K562 (cell line): ENCODE results near the gene LMAN2. TPM values are rescaled to one million over a fixed set of nuclear protein-coding genes. Genes with fewer than 3 reads are reported as not detected.
A peak's percentile ranks its signal among the peaks of the same experiment; 100 is the strongest.

Source experiments
- CBFA2T2 ChIP-seq: fragments of 450-650 bp; conservative IDR thresholded peaks from 2 replicates; pipeline ENCODE4 v1.6.1; 2017; ENCODE audit warnings: mild to moderate bottlenecking
- POLR2AphosphoS5 ChIP-seq: IDR thresholded peaks from 2 replicates; pipeline ENCODE4 v1.6.1; 2011; ENCODE audit warnings: mild to moderate bottlenecking, low read depth, low read length, moderate library complexity; ENCODE audit not compliant: control insufficient read depth, insufficient read depth
- PYGO2 ChIP-seq: fragments of 450-650 bp; IDR thresholded peaks from 2 replicates; pipeline ENCODE4 v1.6.1; 2016; ENCODE audit warnings: mild to moderate bottlenecking, missing genetic modification characterization, moderate library complexity, missing compliant biosample characterization
- polyA plus RNA-seq, 8 experiments: library from polyadenylated mRNA; depleted of rRNA in 4 of 8; stranded (reverse) in 5 of 8; unstranded in 3 of 8; fragments of >200 nt; fragmentation: Nextera tagmentation in 2 of 8; fragmentation: Illumina TruSeq in 1 of 8; extraction: Ambion mirVana in 2 of 8; extraction: Trizol in 1 of 8; gene quantifications; 2 replicates each; pipeline versions ENCODE4 v1.2.1 to v1.2.3, GENCODE V29; 2011 to 2014; ENCODE audit warnings: inconsistent platforms in 1 of 8, missing spikeins in 1 of 8
- total RNA-seq, 7 experiments: library from RNA; depleted of rRNA in 6 of 7; stranded (reverse); fragments of >200 nt in 6 of 7; fragmentation: Illumina TruSeq in 2 of 7; extraction: Trizol in 2 of 7; gene quantifications; 2 replicates each; pipeline versions ENCODE4 v1.2.1 to v1.2.3, GENCODE V29; 2011 to 2021; ENCODE audit warnings: low replicate concordance in 1 of 7
- TF ChIP-seq, protein P1 (sequence below): sonication (generic); formaldehyde crosslinking; IDR thresholded peaks from 2 replicates; pipeline ENCODE4 v1.8.0; 2023; ENCODE audit warnings: mild to moderate bottlenecking, missing genetic modification reagents
- TF ChIP-seq, protein P2 (sequence below), 2 experiments: fragments of 450-650 bp; IDR thresholded peaks; 2 replicates each; pipeline ENCODE4 v1.6.1; 2016; ENCODE audit warnings: mild to moderate bottlenecking in 2 of 2, borderline replicate concordance in 1 of 2, low read depth in 1 of 2, moderate library complexity in 1 of 2
- TF ChIP-seq, protein P3 (sequence below), 2 experiments: fragments of 150-350 bp in 1 of 2; IDR thresholded peaks; 2 replicates each; pipeline ENCODE4 v1.6.1; 2012 to 2016; ENCODE audit warnings: low read depth in 2 of 2, low read length in 2 of 2, mild to moderate bottlenecking in 1 of 2, moderate library complexity in 1 of 2

The LMAN2 gene
- total and polyA plus RNA-seq, 9 of the 15 experiments (the other 6 are each of a cell fraction or from before 2014, with no cell fraction given): 2.7 to 254 (median 136) TPM

DNA sequence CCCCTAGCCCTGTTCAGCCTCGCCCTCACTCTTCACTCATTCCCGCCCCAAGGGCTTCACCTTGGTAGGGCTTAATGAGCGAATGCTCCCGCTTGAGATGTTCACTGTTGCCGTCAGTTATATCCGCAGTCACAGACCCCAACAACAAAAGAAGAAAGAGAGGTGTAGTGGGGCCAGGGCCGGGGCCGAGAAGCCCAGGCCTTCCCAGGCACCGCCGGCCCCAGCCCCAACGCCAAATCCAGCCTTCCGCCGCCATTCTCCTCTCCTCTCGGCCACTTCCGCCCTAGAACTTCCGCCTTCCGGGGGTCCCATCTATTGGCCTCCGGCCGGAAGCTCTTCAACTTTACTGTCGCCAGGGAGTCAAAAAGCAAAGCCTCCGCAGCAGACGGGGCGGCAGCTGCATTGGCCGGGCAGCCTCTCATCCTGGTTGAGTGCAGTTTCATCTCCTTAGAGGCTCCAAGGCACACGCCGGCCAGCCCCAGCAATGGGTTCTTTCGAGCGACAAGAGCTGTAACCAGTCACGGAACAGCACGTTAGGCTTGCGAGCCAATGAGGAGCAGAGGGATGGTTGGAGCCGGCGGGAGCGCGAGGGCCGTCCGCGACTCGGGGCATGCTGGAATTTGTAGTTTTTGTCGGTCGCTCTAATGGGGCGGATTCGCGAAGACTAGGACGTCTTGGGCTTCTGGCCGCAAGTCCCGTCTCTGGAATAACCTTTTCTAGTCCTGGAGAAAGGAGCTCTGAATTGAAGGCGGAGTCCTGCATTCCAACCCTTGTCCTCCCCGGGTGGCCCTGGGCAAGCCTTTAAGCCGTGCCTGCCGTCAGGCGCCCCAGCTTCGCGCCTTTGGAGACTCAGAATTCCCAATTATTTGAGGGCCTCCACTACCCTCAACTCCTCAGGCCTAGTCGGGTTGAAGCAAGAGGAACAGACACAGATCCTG is at the start of gene LMAN2 (continued):
- TF ChIP-seq, protein P1, sequence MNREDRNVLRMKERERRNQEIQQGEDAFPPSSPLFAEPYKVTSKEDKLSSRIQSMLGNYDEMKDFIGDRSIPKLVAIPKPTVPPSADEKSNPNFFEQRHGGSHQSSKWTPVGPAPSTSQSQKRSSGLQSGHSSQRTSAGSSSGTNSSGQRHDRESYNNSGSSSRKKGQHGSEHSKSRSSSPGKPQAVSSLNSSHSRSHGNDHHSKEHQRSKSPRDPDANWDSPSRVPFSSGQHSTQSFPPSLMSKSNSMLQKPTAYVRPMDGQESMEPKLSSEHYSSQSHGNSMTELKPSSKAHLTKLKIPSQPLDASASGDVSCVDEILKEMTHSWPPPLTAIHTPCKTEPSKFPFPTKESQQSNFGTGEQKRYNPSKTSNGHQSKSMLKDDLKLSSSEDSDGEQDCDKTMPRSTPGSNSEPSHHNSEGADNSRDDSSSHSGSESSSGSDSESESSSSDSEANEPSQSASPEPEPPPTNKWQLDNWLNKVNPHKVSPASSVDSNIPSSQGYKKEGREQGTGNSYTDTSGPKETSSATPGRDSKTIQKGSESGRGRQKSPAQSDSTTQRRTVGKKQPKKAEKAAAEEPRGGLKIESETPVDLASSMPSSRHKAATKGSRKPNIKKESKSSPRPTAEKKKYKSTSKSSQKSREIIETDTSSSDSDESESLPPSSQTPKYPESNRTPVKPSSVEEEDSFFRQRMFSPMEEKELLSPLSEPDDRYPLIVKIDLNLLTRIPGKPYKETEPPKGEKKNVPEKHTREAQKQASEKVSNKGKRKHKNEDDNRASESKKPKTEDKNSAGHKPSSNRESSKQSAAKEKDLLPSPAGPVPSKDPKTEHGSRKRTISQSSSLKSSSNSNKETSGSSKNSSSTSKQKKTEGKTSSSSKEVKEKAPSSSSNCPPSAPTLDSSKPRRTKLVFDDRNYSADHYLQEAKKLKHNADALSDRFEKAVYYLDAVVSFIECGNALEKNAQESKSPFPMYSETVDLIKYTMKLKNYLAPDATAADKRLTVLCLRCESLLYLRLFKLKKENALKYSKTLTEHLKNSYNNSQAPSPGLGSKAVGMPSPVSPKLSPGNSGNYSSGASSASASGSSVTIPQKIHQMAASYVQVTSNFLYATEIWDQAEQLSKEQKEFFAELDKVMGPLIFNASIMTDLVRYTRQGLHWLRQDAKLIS (CRISPR knock-in tag): peak; percentile 91; the same call in 1 of the 2 replicates
- TF ChIP-seq, protein P2, sequence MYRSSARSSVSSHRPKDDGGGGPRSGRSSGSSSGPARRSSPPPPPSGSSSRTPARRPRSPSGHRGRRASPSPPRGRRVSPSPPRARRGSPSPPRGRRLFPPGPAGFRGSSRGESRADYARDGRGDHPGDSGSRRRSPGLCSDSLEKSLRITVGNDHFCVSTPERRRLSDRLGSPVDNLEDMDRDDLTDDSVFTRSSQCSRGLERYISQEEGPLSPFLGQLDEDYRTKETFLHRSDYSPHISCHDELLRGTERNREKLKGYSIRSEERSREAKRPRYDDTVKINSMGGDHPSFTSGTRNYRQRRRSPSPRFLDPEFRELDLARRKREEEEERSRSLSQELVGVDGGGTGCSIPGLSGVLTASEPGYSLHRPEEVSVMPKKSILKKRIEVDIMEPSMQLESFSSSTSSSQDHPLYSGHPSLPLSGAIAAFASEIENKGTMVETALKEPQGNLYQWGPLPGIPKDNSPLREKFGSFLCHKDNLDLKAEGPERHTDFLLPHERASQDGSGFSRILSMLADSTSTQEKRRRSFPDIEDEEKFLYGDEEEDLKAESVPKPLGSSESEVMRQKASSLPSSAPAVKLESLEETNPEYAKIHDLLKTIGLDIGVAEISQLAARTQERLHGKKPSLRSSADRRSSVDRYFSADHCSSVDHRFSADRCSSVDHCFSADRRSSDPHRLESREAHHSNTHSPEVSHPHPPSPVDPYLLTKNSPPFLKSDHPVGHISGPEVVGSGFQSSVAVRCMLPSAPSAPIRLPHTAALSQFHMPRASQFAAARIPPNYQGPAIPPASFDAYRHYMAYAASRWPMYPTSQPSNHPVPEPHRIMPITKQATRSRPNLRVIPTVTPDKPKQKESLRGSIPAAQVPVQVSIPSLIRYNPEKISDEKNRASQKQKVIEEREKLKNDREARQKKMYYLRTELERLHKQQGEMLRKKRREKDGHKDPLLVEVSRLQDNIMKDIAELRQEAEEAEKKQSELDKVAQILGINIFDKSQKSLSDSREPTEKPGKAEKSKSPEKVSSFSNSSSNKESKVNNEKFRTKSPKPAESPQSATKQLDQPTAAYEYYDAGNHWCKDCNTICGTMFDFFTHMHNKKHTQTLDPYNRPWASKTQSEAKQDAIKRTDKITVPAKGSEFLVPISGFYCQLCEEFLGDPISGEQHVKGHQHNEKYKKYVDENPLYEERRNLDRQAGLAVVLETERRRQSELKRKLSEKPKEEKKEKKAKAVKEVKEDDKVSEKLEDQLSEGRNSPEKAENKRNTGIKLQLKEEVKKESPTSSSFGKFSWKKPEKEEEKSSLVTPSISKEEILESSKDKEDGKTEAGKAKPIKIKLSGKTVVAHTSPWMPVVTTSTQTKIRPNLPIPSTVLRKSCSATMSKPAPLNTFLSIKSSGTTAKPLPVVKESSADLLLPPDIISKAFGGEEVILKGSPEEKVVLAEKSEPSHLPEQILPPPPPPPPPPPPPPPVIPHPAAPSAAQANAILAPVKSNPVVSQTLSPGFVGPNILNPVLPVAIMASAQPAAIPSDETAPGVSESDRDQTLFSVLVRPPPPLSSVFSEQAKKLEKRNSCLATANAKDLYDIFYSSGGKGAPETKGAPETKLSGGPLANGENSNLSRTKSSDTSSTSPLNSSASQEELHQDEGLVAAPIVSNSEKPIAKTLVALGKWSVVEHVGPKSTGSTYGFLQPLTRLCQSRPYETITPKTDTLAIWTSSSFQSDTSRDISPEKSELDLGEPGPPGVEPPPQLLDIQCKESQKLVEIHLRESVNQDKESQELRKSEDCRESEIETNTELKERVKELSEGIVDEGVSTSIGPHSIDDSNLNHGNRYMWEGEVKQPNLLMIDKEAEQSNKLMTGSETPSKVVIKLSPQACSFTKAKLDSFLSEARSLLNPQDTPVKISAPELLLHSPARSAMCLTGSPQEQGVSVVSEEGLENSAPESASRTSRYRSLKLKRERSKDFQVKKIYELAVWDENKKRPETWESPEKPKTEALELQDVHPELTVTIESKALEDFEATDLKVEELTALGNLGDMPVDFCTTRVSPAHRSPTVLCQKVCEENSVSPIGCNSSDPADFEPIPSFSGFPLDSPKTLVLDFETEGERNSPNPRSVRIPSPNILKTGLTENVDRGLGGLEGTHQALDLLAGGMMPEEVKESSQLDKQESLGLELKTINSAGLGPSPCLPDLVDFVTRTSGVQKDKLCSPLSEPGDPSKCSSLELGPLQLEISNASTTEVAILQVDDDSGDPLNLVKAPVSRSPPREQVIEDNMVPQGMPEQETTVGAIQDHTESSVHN (IDR thresholded peaks at IDR 0.05; ENCODE audit: borderline replicate concordance in 1 of 2, low read depth in 1 of 2): no peak
- TF ChIP-seq CBFA2T2 (no peak), POLR2AphosphoS5 (peak; percentile 70; the same call in 1 of the 2 replicates), PYGO2 (tag) (0 out of 2 replicates have a peak, but pooled peaks have one; percentile 20)
- TF ChIP-seq, protein P3, sequence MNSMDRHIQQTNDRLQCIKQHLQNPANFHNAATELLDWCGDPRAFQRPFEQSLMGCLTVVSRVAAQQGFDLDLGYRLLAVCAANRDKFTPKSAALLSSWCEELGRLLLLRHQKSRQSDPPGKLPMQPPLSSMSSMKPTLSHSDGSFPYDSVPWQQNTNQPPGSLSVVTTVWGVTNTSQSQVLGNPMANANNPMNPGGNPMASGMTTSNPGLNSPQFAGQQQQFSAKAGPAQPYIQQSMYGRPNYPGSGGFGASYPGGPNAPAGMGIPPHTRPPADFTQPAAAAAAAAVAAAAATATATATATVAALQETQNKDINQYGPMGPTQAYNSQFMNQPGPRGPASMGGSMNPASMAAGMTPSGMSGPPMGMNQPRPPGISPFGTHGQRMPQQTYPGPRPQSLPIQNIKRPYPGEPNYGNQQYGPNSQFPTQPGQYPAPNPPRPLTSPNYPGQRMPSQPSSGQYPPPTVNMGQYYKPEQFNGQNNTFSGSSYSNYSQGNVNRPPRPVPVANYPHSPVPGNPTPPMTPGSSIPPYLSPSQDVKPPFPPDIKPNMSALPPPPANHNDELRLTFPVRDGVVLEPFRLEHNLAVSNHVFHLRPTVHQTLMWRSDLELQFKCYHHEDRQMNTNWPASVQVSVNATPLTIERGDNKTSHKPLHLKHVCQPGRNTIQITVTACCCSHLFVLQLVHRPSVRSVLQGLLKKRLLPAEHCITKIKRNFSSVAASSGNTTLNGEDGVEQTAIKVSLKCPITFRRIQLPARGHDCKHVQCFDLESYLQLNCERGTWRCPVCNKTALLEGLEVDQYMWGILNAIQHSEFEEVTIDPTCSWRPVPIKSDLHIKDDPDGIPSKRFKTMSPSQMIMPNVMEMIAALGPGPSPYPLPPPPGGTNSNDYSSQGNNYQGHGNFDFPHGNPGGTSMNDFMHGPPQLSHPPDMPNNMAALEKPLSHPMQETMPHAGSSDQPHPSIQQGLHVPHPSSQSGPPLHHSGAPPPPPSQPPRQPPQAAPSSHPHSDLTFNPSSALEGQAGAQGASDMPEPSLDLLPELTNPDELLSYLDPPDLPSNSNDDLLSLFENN (IDR thresholded peaks at IDR 0.05; ENCODE audit: low read depth in 2 of 2, low read length in 2 of 2): 0 out of 4 replicates have a peak, but pooled peaks of 1 of the 2 experiments have one; percentile 12
